ENCODE measurements around the gene CAPN11.
"Not testable (repeated sequence)": the region's sequence is repeated elsewhere in the genome, so short reads cannot be mapped to it uniquely, and the experiment has no call there.

Gene CAPN11

GRCh38 chr6:44228031-44228430 lies 69.4 kb downstream of the CAPN11 start:
- no peak for DNase-seq (ENCODE audit: low read depth)

GRCh38 chr6:44228433-44228832 lies 69.8 kb downstream of the CAPN11 start:
- no peak for DNase-seq (ENCODE audit: low read depth)

- DNase-seq (ENCODE audit: low read depth), result no peak
Observed at GRCh38 chr6:44228836-44229235, 70.2 kb downstream of the CAPN11 start.

- DNase-seq (ENCODE audit: low read depth), result no peak
Observed at GRCh38 chr6:44229376-44230033, 70.9 kb downstream of the CAPN11 start.

GRCh38 chr6:44230034-44230675 lies 71.5 kb downstream of the CAPN11 start:
- DNase-seq (ENCODE audit: low read depth), result no peak

GRCh38 chr6:44231426-44231825 lies 72.8 kb downstream of the CAPN11 start:
- not testable (repeated sequence) for DNase-seq (ENCODE audit: low read depth)

- no peak for DNase-seq (ENCODE audit: low read depth)
Observed at GRCh38 chr6:44232676-44233566, 74.3 kb downstream of the CAPN11 start.

GRCh38 chr6:44233567-44234100 lies 75.0 kb downstream of the CAPN11 start:
- no peak for DNase-seq (ENCODE audit: low read depth)
